H54 (cell line): ENCODE results near the gene PCSK6.
A peak's percentile ranks its signal among the peaks of the same experiment; 100 is the strongest.
"Not testable (repeated sequence)": the region's sequence is repeated elsewhere in the genome, so short reads cannot be mapped to it uniquely, and the experiment has no call there.

Experiments
- DNase-seq: peaks from one replicate; pipeline ENCODE4 v3.0.0; 2011; ENCODE audit warnings: low spot score, mixed read lengths; ENCODE audit not compliant: insufficient read length
- FAIRE-seq: peaks from 3 replicates; lab custom pipeline; 2011; peaks lifted over from hg19 to GRCh38; lab: Jason Lieb, UNC
- POLR2A ChIP-seq: IDR thresholded peaks from 2 replicates; pipeline ENCODE4 v1.6.1; 2011; ENCODE audit warnings: low read depth, mild to moderate bottlenecking, low read length

The PCSK6 gene

GRCh38 chr15:101306341-101307047, 183.0 kb downstream of the PCSK6 start:
- FAIRE-seq (no peak), DNase-seq (no peak)
- no peak for TF ChIP-seq POLR2A

DNA sequence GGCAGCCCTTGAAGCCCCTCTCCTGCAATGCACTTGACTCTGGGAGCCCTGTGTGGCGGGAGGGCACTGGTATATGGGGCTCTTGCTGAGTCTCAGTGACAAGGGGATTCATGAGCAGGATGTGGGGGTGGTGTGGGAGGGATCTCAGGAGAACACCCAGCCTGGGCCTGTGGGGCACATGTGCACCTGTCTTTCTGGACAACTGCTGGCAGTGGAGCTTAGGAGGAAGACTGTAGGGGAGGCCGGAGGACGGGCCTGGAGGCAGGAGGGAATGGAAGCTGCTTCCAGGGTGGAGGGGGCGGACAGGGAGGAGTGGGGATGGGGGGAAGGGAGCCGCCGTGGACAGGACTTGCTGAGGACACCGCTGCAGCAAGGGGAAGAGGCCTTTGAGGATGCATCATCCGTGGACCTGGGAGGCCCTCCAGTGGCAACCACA, 183.7 kb downstream of the PCSK6 start:
- TF ChIP-seq POLR2A, result no peak
- no peak for FAIRE-seq
- DNase-seq, result no peak

DNA sequence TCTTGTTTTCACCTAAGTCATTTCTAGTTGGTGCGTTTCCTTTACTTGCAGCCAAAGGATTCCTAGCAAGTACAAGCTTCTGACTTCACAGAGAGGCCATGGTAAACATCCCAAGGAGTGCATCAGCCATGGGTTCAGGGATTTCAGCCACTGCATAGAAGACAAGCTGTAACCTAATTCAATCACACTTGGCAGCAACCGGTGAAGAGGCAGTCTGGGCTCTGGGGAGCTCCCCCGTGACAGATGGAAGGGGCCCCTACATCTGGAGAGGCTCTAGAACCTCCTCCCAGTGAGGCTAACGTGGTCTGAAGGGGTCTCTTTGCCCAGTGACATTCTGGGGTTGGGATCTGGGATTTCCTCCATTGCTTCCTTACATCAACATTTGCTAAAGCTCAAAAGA, 186.1 kb downstream of the PCSK6 start:
- no peak for FAIRE-seq
- TF ChIP-seq POLR2A, result no peak
- no peak for DNase-seq

- FAIRE-seq (no peak), DNase-seq (no peak)
- TF ChIP-seq POLR2A, result no peak
These were observed 192.8 kb downstream of the PCSK6 start for GRCh38 chr15:101296418-101297405.

- TF ChIP-seq POLR2A, result no peak
- DNase-seq (no peak), FAIRE-seq (no peak)
These were observed 193.8 kb downstream of the PCSK6 start for GRCh38 chr15:101295607-101296161.

DNA sequence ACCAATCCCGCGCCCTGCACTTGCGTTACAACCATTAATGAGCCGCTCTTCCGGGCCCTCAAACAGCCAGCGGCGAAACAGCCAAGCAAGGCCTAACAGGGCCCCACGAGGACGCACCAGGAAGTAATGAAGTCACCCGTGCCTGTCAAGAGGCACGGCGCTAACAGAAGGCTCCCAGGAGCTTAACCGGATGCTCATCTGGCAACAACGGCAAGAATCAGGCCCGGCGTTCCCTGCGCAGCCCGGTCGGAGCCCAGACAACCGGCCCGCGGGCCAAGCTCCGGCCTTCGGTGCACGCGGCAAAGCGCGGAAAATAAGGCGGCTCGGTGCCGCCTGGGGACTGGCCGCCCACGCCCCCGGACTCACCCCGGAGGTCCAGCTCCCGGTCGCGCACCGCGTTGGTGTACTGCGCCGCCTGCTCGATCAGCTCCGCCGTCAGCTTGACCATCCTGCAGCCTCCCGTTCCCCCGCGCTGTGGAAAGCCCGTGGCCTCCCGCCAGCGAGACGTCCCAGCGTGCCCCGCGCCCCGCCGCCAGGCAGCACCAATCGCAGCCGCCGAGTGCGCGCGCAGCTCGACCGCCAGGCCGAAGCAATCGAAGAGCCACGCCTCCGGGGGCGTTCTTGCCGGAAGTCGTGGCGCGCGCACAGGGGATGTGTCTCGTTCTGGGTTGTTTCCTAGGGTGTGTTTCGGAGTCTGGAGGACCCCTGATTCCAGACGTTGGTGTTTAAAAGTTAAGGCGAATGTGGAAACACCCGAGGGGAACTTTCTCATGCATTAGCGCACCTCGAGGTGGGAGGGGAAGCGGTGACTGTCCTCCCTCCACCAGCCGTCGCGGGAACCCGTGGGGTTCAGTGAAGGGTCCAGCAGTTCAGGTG, 194.5 kb downstream of the PCSK6 start, which contains the start of gene SNRPA1:
Gene SNRPA1, minus strand, starts transcription at position 518 of the 876 bp plus-strand sequence. Its CDS starts 70 bp downstream, at position 448.
- TF ChIP-seq POLR2A, result peak; percentile 81
- FAIRE-seq (no peak), DNase-seq (peak; percentile 69)

GRCh38 chr15:101293122-101293521, 196.4 kb downstream of the PCSK6 start:
- TF ChIP-seq POLR2A, result no peak
- no peak for DNase-seq
- no peak for FAIRE-seq

DNA sequence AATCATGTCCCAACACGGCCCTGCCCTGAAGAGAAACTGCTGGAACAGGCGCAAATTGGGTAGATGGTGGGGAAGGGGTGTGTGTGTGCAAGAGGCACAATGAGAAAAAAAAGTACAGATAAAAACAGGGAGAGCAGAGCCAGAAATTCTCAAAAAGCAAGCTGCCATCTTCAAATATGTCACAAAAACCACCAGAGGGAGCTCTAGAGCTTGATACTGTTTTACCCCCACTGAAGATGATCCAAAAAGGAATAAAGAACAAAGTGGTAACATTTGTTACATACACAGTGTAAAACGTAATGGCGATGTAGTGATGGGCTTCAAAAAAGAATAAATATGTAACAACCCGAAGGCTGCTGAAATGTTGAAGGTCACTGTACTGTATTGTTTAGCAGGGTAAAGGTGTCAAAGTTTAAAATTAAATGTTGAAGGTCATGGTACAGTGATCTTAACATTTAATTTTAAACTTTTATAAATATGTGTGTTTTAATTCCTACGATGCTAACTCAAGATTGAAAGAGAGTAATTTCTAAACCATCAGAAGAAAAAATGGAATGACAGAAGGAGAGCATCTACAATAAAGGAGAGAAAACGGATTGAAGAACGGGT, 200.5 kb downstream of the PCSK6 start:
- TF ChIP-seq POLR2A, result no peak
- DNase-seq, result no peak
- no peak for FAIRE-seq

DNA sequence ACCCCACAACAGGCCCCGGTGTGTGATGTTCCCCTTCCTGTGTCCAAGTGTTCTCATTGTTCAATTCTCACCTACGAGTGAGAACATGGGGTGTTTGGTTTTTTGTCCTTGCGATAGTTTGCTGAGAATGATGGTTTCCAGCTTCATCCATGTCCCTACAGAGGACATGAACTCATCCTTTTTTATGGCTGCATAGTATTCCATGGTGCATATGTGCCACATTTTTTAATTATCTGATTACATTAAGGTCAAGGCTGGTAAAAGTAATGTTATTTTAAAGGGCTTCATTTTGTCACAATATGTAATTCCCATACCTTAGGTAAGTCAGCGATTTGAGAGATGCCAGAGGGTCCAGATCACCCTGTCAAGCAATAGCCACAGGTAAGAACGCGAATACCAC, 202.2 kb downstream of the PCSK6 start:
- FAIRE-seq, DNase-seq: not testable (repeated sequence)

- DNase-seq, result no peak
- TF ChIP-seq POLR2A, result no peak
- FAIRE-seq, result no peak
These were observed 202.9 kb downstream of the PCSK6 start for GRCh38 chr15:101286471-101287114.

DNA sequence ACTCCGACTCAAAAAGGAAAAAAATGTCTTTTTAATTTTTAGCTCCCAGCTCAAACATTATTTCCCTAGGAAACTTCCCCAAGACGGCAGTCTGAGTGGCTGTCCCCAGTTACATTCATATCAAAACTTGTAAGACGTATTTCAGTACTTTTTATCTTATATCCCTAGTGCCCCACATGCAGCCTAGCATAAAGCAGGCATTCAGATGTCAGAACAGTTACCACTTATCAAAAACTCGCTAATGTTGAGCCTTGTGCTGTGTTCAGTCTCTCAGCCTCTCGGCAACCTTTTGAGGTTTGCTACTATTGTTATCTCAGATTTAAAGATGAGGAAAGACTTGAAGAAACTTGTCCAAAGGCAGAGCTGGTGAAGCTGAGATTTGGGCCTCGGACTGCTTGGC, 205.6 kb downstream of the PCSK6 start:
- no peak for TF ChIP-seq POLR2A
- DNase-seq (no peak), FAIRE-seq (no peak)

DNA sequence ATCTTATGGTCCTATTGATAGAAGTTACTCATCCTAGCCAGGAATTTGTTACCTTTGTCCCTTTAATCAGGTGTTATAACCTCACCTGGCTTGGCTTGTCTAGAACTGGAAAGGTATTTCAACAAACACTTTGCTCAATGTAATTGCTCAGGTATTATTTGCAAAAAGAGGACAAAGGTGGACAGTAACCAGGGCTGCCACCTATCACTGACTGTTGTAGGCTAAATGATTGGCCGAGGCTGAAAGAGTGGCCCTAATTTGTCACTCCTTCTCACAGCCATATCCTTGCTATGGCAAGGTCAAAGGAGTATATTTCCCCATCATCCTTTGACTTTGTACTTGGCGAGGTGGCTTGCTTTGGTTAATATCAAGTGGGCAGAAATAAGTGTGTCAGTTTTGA, 209.5 kb downstream of the PCSK6 start:
- no peak for TF ChIP-seq POLR2A
- FAIRE-seq, result no peak
- no peak for DNase-seq
